ENCODE results near the gene RUNDC1.

DNA sequence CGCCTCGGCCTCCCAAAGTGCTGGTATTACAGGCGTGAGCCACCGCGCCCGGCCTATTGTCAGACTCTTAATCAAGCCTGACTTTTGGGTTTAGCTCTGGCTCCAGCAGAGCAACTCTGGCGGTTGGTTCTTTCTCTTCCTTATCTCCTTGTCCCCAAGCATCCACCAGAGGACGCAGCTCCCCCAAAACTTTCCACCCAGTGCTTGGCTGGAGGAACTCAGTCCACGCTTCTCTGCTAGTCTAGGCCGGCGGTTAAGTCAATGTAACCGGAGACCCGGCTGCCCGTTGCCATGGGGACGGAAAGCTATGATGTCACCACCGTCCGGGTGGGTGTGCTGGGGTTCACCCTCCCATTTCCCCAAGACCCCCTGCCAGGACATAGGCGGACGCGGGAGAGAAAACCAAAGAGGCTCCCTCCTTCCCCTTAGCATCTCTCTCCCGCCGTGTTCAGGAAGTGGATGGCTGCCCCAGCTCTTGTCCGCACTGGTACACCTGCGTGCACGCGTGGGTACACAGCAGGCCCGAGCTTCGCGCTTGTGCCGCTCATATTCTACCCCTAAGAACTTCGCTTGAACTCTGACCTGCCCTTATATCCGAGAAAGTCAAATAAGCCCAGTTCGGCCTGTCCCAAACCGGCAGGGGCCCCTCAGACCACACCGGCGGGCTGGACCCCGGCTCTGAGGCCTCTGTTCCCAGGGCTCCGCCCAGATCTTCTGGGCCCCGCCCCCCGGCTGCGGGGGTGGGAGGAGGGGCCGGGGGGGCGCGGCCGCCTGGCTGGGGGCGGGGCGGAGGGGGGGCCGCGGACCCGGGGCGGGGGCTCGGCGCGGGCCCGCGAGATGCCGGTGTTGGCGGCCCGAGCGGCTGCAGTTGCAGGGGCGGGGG, 44.3 kb downstream of the RUNDC1 start, which contains the start of gene RND2:
- TF ChIP-seq REST (tag by site-specific recombination; IDR thresholded peaks at IDR 0.05): peak; percentile 24; the same call in 1 of the 2 replicates
- TF ChIP-seq, protein P1, sequence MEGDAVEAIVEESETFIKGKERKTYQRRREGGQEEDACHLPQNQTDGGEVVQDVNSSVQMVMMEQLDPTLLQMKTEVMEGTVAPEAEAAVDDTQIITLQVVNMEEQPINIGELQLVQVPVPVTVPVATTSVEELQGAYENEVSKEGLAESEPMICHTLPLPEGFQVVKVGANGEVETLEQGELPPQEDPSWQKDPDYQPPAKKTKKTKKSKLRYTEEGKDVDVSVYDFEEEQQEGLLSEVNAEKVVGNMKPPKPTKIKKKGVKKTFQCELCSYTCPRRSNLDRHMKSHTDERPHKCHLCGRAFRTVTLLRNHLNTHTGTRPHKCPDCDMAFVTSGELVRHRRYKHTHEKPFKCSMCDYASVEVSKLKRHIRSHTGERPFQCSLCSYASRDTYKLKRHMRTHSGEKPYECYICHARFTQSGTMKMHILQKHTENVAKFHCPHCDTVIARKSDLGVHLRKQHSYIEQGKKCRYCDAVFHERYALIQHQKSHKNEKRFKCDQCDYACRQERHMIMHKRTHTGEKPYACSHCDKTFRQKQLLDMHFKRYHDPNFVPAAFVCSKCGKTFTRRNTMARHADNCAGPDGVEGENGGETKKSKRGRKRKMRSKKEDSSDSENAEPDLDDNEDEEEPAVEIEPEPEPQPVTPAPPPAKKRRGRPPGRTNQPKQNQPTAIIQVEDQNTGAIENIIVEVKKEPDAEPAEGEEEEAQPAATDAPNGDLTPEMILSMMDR (tag by site-specific recombination; IDR thresholded peaks at IDR 0.05): peak; percentile 97
- TF ChIP-seq ZNF121 (tag by site-specific recombination; IDR thresholded peaks at IDR 0.05): no peak
- no peak for TF ChIP-seq ZNF785 (tag by site-specific recombination; IDR thresholded peaks at IDR 0.05)
- 0 out of 2 replicates have a peak, but pooled peaks have one; percentile 38 for TF ChIP-seq ZBTB7A (tag by site-specific recombination; IDR thresholded peaks at IDR 0.05; ENCODE audit: low read depth)
- TF ChIP-seq ZNF704 (tag by site-specific recombination; IDR thresholded peaks at IDR 0.05): no peak
- TF ChIP-seq ZNF146 (tag by site-specific recombination; IDR thresholded peaks at IDR 0.05): no peak
- no peak for TF ChIP-seq ZNF707 (tag by site-specific recombination; IDR thresholded peaks at IDR 0.05)
- TF ChIP-seq ZNF776 (tag by site-specific recombination; IDR thresholded peaks at IDR 0.05; ENCODE audit: borderline replicate concordance): no peak
- TF ChIP-seq ZEB2 (tag by site-specific recombination; IDR thresholded peaks at IDR 0.05): peak; percentile 94

All from HEK293 (cell line).